ENCODE data around the gene TLCD3A.

DNA sequence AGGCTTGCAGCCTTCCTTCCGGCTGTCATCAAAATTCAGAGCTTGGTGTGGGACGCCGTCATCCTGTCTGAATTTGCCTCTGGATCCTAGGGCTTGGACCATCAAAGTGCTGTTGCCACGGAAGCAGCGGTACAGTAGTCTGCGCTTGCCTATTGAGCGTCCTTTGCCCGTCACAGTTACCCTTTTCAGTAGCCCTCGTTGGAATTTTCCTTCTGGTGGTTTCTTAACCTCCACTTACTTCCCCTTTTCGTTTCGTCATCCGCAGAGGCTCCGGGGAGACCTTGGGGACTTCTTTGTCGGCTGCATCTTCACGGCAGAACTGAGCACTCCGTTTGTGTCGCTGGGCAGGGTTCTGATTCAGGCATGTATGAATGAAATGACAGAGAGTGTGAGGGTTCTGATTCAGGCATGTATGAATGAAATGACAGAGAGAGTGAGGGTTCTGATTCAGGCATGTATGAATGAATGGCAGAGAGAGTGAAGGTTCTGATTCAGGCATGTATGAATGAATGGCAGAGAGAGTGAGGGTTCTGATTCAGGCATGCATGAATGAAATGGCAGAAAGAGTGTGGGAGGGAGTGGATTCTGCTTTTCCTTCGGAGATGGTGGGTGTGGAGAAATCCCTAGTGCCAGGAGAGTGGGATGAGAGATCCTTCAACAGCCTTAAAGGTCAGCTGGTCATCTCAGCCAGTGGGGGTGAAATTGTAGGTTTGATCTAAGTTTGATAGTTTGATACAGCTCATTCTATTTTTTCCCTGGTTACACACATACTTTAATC is 8.0 kb downstream of the TLCD3A start:
- TF ChIP-seq, protein P1, sequence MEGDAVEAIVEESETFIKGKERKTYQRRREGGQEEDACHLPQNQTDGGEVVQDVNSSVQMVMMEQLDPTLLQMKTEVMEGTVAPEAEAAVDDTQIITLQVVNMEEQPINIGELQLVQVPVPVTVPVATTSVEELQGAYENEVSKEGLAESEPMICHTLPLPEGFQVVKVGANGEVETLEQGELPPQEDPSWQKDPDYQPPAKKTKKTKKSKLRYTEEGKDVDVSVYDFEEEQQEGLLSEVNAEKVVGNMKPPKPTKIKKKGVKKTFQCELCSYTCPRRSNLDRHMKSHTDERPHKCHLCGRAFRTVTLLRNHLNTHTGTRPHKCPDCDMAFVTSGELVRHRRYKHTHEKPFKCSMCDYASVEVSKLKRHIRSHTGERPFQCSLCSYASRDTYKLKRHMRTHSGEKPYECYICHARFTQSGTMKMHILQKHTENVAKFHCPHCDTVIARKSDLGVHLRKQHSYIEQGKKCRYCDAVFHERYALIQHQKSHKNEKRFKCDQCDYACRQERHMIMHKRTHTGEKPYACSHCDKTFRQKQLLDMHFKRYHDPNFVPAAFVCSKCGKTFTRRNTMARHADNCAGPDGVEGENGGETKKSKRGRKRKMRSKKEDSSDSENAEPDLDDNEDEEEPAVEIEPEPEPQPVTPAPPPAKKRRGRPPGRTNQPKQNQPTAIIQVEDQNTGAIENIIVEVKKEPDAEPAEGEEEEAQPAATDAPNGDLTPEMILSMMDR (conservative IDR thresholded peaks at IDR 0.05; ENCODE audit: low read length) = no peak
- no peak for TF ChIP-seq EZH2phosphoT487 (IDR thresholded peaks at IDR 0.05; ENCODE audit: borderline replicate concordance, low read depth, low read length)
